ENCODE results near the gene CPA2.

GRCh38 chr7:130281260-130281659 is 14.6 kb downstream of the CPA2 start:
- TF ChIP-seq, protein P1, sequence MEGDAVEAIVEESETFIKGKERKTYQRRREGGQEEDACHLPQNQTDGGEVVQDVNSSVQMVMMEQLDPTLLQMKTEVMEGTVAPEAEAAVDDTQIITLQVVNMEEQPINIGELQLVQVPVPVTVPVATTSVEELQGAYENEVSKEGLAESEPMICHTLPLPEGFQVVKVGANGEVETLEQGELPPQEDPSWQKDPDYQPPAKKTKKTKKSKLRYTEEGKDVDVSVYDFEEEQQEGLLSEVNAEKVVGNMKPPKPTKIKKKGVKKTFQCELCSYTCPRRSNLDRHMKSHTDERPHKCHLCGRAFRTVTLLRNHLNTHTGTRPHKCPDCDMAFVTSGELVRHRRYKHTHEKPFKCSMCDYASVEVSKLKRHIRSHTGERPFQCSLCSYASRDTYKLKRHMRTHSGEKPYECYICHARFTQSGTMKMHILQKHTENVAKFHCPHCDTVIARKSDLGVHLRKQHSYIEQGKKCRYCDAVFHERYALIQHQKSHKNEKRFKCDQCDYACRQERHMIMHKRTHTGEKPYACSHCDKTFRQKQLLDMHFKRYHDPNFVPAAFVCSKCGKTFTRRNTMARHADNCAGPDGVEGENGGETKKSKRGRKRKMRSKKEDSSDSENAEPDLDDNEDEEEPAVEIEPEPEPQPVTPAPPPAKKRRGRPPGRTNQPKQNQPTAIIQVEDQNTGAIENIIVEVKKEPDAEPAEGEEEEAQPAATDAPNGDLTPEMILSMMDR (IDR thresholded peaks at IDR 0.05; ENCODE audit: poor library complexity) = no peak
- TF ChIP-seq EZH2 (IDR thresholded peaks at IDR 0.05; ENCODE audit: borderline replicate concordance) = no peak
- TF ChIP-seq EZH2phosphoT487 (IDR thresholded peaks at IDR 0.05; ENCODE audit: low read depth, severe bottlenecking, unreplicated experiment) = no peak

Data from hepatocyte (in vitro differentiated cells).